ENCODE data around the gene DGUOK. TPM values are rescaled to one million over a fixed set of nuclear protein-coding genes. Genes with fewer than 3 reads are reported as not detected.

DGUOK gene
- total and polyA plus RNA-seq, 10 of the 15 experiments (the other 5 are each of a cell fraction or from before 2014, with no cell fraction given) = 64.4 to 234 (median 91.4) TPM

- Histone ChIP-seq H3K27me3 (replicated peaks in 1 of 2; ENCODE audit: control insufficient read depth in 2 of 2, insufficient read depth in 2 of 2, low read length in 1 of 2) (no peaks in the 10 kb centered on the region), H3K27ac (ENCODE audit: control insufficient read depth, insufficient read depth) (no peak overlapping the region), H3K36me3 (ENCODE audit: control insufficient read depth in 2 of 2, insufficient read depth in 2 of 2, low read length in 1 of 2) (peaks cover 4 to 18% of the 10 kb centered on the region in 2 experiments), H3K9me3 (replicated peaks; ENCODE audit: control insufficient read depth, insufficient read depth, low read length) (peaks cover 5% of the 10 kb centered on the region; the same call in 2 of the 3 replicates), H3K9ac (ENCODE audit: control insufficient read depth, insufficient read depth, low read length) (no peak overlapping the region), H2AFZ (ENCODE audit: control insufficient read depth, low read depth, low read length) (no peak overlapping the region), H4K20me1 (ENCODE audit: control insufficient read depth, insufficient read depth) (no peaks in the 10 kb centered on the region), H3K79me2 (ENCODE audit: control insufficient read depth, insufficient read depth, low read length) (peaks cover 2% of the 10 kb centered on the region), H3K4me2 (ENCODE audit: control insufficient read depth, insufficient read depth) (no peak overlapping the region), H3K4me1 (ENCODE audit: control insufficient read depth, insufficient read depth, low read length) (peaks cover 20% of the 10 kb centered on the region), H3K4me3 (no peak overlapping the region)
- ChIA-PET CTCF (interaction anchor here (1.0 kb wide), 1 partner anchor 26 kb away, joined by 3 read pairs; no protein-coding TSS in a partner anchor), SMC1A (ENCODE audit: uncharacterized antibody, unreplicated experiment) (no interaction called here), POLR2A (no interaction called here), RAD21 (ENCODE audit: unreplicated experiment) (interaction anchor here (2.0 kb wide), 1 partner anchor 10 kb away, joined by 6 read pairs; no protein-coding TSS in a partner anchor)
- 100% methylated on average over 4 of the region's 4 CpGs for WGBS (ENCODE audit: insufficient coverage, insufficient replicate concordance, low lambda C conversion rate, missing lambda C conversion rate)
- in situ Hi-C loops (cut with MboI) = no loop called here
- no peak for FAIRE-seq
- intact Hi-C loops (cut with micrococcal nuclease; ENCODE audit: unreplicated experiment) = no loop called here
- no peak for ATAC-seq
- BruUV-seq (replicated peaks) = no TSS peak
- no peak for TF ChIP-seq TCF12 (IDR thresholded peaks at IDR 0.05; ENCODE audit: low read depth, low read length)
- TF ChIP-seq NFYB (IDR thresholded peaks at IDR 0.05; ENCODE audit: insufficient read depth, low read depth, low read length) = no peak
- no peak for TF ChIP-seq E2F8 (IDR thresholded peaks at IDR 0.05; ENCODE audit: low read depth, partially characterized antibody)
- no peak for TF ChIP-seq PKNOX1 (IDR thresholded peaks at IDR 0.05)
- TF ChIP-seq EGR1 (IDR thresholded peaks at IDR 0.05; ENCODE audit: borderline replicate concordance in 1 of 2, low read depth in 2 of 2, low read length in 2 of 2) = no peak
- DNase-seq (ENCODE audit: low read depth, low spot score) = no peak
Measured at GRCh38 chr2:73961274-73961673, 34.6 kb downstream of the DGUOK start.

Measured in GM12878 (cell line).